Stimulated activated CD4-positive, alpha-beta T cell treated with anti-CD3 and anti-CD28 coated beads, TNF-alpha, amount 100 ng/mL, for 4 hours (primary cell): Measurements from ENCODE around the gene ABCD4.
A peak's percentile ranks its signal among the peaks of the same experiment; 100 is the strongest.
"Not testable (repeated sequence)": the region's sequence is repeated elsewhere in the genome, so short reads cannot be mapped to it uniquely, and the experiment has no call there.

Experiments used
- DNase-seq, 3 experiments: peaks; one replicate each; pipeline ENCODE4 v3.0.0-alpha.2; 2020; ENCODE audit warnings: low read depth in 3 of 3

Gene ABCD4

GRCh38 chr14:74302634-74303569 is at the start of gene ABCD4:
TSS of gene ABCD4 (minus strand) at chr14:74302934. CDS start at chr14:74302912, 22 bp downstream.
- DNase-seq: peak; percentile 71 to 75 (median 75)

GRCh38 chr14:74350928-74351323 is 48.2 kb upstream of the ABCD4 start:
- DNase-seq: no peak

- no peak for DNase-seq
Observed at GRCh38 chr14:74350211-74350927, 47.6 kb upstream of the ABCD4 start.

- no peak for DNase-seq
Observed at GRCh38 chr14:74349757-74350156, 47.0 kb upstream of the ABCD4 start.

- DNase-seq: no peak
Observed at GRCh38 chr14:74348735-74349463, 46.2 kb upstream of the ABCD4 start.

GRCh38 chr14:74348241-74348734 is 45.6 kb upstream of the ABCD4 start, which contains the start of gene VRTN:
TSS of gene VRTN (plus strand) at chr14:74348471. CDS start at chr14:74356784, 8,313 bp downstream.
- DNase-seq: no peak

GRCh38 chr14:74347795-74348100 is 45.0 kb upstream of the ABCD4 start:
- DNase-seq: no peak

GRCh38 chr14:74347097-74347794 is 44.5 kb upstream of the ABCD4 start:
- DNase-seq: no peak

- no peak for DNase-seq
Observed at GRCh38 chr14:74346341-74346740, 43.6 kb upstream of the ABCD4 start.

- DNase-seq: no peak
Observed at GRCh38 chr14:74333909-74334308, 31.2 kb upstream of the ABCD4 start.

GRCh38 chr14:74329950-74330552 is 27.3 kb upstream of the ABCD4 start:
- DNase-seq: not testable (repeated sequence)

- no peak for DNase-seq
Observed at GRCh38 chr14:74326369-74327152, 23.8 kb upstream of the ABCD4 start.

- DNase-seq: no peak
Observed at GRCh38 chr14:74325446-74325845, 22.7 kb upstream of the ABCD4 start.

- no peak for DNase-seq
Observed at GRCh38 chr14:74324931-74325361, 22.2 kb upstream of the ABCD4 start.

- DNase-seq: no peak
Observed at GRCh38 chr14:74314576-74314975, 11.8 kb upstream of the ABCD4 start.

- no peak for DNase-seq
Observed at GRCh38 chr14:74313601-74314000, 10.9 kb upstream of the ABCD4 start.

GRCh38 chr14:74312161-74312560 is 9.4 kb upstream of the ABCD4 start:
- DNase-seq: no peak

- DNase-seq: no peak
Observed at GRCh38 chr14:74309125-74310022, 6.6 kb upstream of the ABCD4 start.

- DNase-seq: no peak
Observed at GRCh38 chr14:74308695-74309094, 6.0 kb upstream of the ABCD4 start.
